A673 (cell line): ENCODE results near the gene PLK1.

Experiments used
- EZH2 ChIP-seq: fragments of 200-600 bp; sonication (generic); IDR thresholded peaks from 2 replicates; pipeline ENCODE4 v1.6.1; 2017; ENCODE audit warnings: borderline replicate concordance, low read depth, mild to moderate bottlenecking, mixed read lengths, antibody characterized with exemption, low read length; ENCODE audit not compliant: poor library complexity, severe bottlenecking
- TF ChIP-seq, protein P1 (sequence below): fragments of 300-800, 200-600 bp; sonication (generic); conservative IDR thresholded peaks from 2 replicates; pipeline ENCODE4 v1.5.1; 2017; ENCODE audit warnings: low read depth, mild to moderate bottlenecking, antibody characterized with exemption, low read length, moderate library complexity, mixed read lengths

DNA sequence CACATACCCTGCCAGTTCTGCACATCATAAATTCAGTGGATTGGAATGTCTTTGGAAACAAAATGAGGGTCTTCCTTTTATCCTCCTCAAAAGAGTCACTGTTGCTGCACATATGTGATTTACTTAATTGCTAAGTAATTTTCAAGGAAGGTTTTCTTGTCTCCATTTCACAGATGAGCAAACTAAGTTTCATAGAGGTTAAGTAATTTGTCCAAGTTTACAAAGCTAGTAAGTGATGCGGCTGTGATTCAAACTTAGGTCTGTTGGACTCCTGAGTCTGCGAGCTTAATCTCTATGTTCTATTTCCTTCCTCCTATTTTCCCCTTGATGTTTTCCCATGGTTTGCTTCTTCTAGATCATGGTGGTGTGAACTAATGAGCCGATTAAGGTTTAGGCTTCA is 48.0 kb downstream of the PLK1 start:
- TF ChIP-seq, protein P1, sequence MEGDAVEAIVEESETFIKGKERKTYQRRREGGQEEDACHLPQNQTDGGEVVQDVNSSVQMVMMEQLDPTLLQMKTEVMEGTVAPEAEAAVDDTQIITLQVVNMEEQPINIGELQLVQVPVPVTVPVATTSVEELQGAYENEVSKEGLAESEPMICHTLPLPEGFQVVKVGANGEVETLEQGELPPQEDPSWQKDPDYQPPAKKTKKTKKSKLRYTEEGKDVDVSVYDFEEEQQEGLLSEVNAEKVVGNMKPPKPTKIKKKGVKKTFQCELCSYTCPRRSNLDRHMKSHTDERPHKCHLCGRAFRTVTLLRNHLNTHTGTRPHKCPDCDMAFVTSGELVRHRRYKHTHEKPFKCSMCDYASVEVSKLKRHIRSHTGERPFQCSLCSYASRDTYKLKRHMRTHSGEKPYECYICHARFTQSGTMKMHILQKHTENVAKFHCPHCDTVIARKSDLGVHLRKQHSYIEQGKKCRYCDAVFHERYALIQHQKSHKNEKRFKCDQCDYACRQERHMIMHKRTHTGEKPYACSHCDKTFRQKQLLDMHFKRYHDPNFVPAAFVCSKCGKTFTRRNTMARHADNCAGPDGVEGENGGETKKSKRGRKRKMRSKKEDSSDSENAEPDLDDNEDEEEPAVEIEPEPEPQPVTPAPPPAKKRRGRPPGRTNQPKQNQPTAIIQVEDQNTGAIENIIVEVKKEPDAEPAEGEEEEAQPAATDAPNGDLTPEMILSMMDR, result no peak
- TF ChIP-seq EZH2, result no peak
